ENCODE results near the gene BIN1. TPM values are rescaled to one million over a fixed set of nuclear protein-coding genes. Genes with fewer than 3 reads are reported as not detected.

BIN1 gene
- total and polyA plus RNA-seq, 7 donors: 615 to 1,667 (median 1,331) TPM

DNA sequence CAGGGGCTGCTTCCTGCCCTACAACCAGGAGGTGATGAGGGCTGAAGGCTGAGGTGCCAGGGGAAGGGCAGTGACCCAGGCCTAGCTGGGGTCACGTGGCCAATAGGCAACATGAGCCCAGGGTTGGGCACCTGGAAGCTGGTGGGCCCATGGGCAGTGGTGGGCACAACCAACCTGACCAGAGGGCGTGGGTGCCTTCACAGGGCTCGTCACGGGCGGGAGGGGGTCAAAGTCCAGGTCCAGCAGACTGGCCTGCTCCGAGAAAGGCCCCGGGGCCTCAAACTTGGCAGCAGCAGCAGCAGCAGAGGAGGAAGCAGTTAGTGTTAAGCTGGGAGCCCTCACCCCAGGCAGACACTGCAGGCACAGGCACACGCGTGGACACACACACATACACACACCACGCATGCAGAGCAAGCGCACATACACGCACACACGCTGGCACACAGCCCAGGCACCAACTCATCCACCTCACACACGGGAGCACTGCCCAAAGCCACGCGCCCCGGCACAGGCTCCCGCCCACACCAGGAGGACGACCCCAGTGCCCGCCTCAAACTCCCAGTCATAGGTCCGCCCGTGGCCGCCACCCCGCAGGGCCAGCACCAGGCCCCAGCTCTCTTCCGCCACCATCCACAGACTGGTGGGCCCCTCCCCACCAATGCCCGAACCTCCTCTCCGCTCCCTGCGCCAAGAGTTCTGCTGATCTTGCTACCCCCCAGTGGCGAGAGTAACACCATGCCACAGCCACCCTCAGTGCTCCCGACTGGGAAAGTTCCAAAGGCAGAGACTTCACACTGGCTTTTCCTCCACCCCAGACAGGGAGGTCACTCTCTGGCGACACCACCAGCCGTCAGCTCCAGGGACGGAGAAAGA, 53.0 kb downstream of the BIN1 start:
- peak overlapping the region; percentile 75 for H3K27ac ChIP-seq
- no peak overlapping the region for H3K4me3 ChIP-seq
- intact Hi-C loops (cut with DNase I): no loop called here
- H3K27me3 ChIP-seq (ENCODE audit: insufficient read depth in 3 of 3, low read length in 2 of 3): no peaks in the 10 kb centered on the region
- peaks cover 3 to 45% of the 10 kb centered on the region in 2 donors for H3K36me3 ChIP-seq (ENCODE audit: insufficient read depth in 1 of 2, low read depth in 1 of 2)
- TF ChIP-seq, protein P1, sequence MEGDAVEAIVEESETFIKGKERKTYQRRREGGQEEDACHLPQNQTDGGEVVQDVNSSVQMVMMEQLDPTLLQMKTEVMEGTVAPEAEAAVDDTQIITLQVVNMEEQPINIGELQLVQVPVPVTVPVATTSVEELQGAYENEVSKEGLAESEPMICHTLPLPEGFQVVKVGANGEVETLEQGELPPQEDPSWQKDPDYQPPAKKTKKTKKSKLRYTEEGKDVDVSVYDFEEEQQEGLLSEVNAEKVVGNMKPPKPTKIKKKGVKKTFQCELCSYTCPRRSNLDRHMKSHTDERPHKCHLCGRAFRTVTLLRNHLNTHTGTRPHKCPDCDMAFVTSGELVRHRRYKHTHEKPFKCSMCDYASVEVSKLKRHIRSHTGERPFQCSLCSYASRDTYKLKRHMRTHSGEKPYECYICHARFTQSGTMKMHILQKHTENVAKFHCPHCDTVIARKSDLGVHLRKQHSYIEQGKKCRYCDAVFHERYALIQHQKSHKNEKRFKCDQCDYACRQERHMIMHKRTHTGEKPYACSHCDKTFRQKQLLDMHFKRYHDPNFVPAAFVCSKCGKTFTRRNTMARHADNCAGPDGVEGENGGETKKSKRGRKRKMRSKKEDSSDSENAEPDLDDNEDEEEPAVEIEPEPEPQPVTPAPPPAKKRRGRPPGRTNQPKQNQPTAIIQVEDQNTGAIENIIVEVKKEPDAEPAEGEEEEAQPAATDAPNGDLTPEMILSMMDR (IDR thresholded peaks at IDR 0.05): no peak
- peak; percentile 1 to 17 (median 4) for ATAC-seq
- no peaks in the 10 kb centered on the region for H3K9me3 ChIP-seq
- peak; percentile 50 to 85 for DNase-seq
- peaks cover 63% of the 10 kb centered on the region for H3K4me1 ChIP-seq
- WGBS, 3 donors: 66 to 86% (median 69%) methylated on average over 31 to 33 of the region's 33 CpGs

DNA sequence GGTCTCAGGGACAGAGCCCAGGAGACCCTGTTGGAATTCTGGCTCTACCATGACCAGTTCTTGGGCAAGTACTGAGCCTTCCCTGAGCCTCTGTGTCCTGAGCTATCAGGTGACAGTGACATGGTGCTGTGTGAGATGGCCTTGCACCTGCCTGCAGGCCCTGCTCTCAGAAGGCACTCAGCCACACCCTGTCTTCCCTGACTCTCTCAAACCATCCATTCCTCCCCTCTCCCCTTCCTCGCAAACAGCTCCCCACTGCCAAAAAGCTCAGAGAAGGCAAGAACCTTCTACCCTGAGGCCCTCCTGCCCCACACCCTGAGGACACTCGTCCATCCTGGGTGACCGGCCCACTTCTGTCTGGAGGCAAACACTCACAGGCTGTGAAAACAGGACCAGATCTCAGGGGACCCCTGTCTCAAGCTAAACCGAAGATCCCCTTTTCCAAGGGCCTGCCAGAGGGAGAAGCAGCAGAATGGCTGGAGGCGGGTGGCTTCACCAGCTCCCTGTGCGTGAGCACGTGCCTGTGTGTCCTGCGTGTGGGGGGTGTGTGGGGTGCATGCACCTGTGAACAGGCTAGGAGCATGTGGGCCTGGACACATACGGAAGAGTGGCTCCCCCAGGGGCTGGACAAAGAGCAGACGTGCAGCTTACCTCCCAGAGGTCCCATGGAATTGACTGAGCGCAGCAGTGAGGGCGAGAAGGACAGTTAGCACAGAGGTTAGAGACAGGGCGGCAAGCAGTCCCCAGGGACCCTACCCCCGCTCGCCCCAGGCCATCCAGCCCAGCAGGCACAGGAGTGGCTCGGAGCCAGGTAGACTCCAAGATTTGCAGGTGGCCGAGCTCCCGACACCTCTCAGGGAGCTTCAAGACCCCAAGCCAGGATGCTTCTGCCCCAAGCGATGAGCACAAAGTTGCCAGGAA, 53.9 kb downstream of the BIN1 start:
- no peak overlapping the region for H3K4me3 ChIP-seq
- no peaks in the 10 kb centered on the region for H3K27me3 ChIP-seq (ENCODE audit: insufficient read depth in 3 of 3, low read length in 2 of 3)
- intact Hi-C loops (cut with DNase I): no loop called here
- peak; percentile 30 to 60 for DNase-seq
- peak; percentile 16 to 51 (median 18) for ATAC-seq
- peaks cover 3 to 45% of the 10 kb centered on the region in 2 donors for H3K36me3 ChIP-seq (ENCODE audit: insufficient read depth in 1 of 2, low read depth in 1 of 2)
- H3K27ac ChIP-seq: peak overlapping the region; percentile 75
- 82 to 87% (median 83%) methylated on average over 19 of the region's 19 CpGs for WGBS, 3 donors
- peaks cover 63% of the 10 kb centered on the region for H3K4me1 ChIP-seq
- TF ChIP-seq, protein P1 (IDR thresholded peaks at IDR 0.05): no peak
- no peaks in the 10 kb centered on the region for H3K9me3 ChIP-seq

DNA sequence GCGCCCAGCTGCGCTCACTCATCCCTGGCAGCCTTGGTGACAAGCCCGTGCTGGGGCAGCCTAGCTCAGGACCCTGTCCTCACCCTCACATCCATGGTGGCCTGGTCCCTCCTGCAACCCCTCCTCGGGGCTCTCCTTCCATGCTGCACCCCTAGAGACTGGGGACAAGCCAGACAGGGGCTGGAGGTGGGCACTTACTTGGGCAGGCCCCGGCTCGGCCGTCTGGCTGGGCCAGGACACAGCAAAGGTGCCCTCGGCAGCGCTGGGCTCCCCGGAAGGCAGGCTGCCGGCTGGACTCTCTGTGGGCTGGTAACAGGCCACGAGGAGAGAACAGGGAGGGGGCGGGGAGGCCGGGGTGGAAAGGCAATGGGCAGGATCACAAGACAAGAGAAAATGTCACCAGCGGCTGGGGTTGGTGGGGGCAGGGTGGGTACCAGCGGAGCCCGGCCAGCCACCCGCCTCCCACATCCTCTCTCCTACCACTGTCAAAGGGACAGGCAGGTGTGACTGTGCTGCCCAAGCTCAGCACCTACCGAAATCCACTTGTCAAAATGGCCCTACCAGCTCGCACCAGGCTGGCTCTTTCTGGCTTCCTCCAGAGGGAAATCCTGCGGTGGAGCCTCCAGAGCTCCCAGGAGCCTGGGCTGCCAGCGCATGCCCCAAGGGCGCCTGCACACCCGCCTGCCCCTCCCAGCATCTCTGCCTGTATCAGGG, 54.7 kb downstream of the BIN1 start:
- WGBS, 3 donors: 49 to 71% (median 56%) methylated on average over 22 to 24 of the region's 24 CpGs
- intact Hi-C loops (cut with DNase I): no loop called here
- Histone ChIP-seq H3K4me3 (no peak overlapping the region), H3K36me3 (ENCODE audit: insufficient read depth in 1 of 2, low read depth in 1 of 2) (peaks cover 3 to 45% of the 10 kb centered on the region in 2 donors), H3K9me3 (no peaks in the 10 kb centered on the region), H3K27ac (peak overlapping the region; percentile 75), H3K4me1 (peaks cover 62% of the 10 kb centered on the region), H3K27me3 (ENCODE audit: insufficient read depth in 3 of 3, low read length in 2 of 3) (no peaks in the 10 kb centered on the region)
- peak; percentile 2 to 22 (median 14) for ATAC-seq
- TF ChIP-seq, protein P1 (IDR thresholded peaks at IDR 0.05): no peak
- DNase-seq: peak; percentile 46 to 74

Data from psoas muscle (tissue), 8 donors.